HG03139 (cell line): Measurements from ENCODE around the gene KLHDC10.
"Not testable (repeated sequence)": the region's sequence is repeated elsewhere in the genome, so short reads cannot be mapped to it uniquely, and the experiment has no call there.

ENCODE experiments used
- ATAC-seq: cut with Tn5 transposase; IDR thresholded peaks from one replicate; pipeline ENCODE4 v1.9.1; 2021; ENCODE audit not compliant: unreplicated experiment

Gene KLHDC10

GRCh38 chr7:130069978-130070860 is at the start of gene KLHDC10:
KLHDC10 (plus strand) TSS chr7:130070534; CDS start chr7:130070644, 110 bp downstream.
- ATAC-seq = peak; percentile 95

- ATAC-seq = no peak
These were observed 49.1 kb upstream of the KLHDC10 start for GRCh38 chr7:130021105-130021834.

- ATAC-seq = no peak
These were observed 48.2 kb upstream of the KLHDC10 start for GRCh38 chr7:130022115-130022514.

- ATAC-seq = no peak
These were observed 47.6 kb upstream of the KLHDC10 start for GRCh38 chr7:130022623-130023175.

- no peak for ATAC-seq
These were observed 45.9 kb upstream of the KLHDC10 start for GRCh38 chr7:130024390-130024789.

GRCh38 chr7:130032698-130033097 is 37.6 kb upstream of the KLHDC10 start:
- no peak for ATAC-seq

- no peak for ATAC-seq
These were observed 32.6 kb upstream of the KLHDC10 start for GRCh38 chr7:130037703-130038102.

GRCh38 chr7:130040576-130040975 is 29.8 kb upstream of the KLHDC10 start:
- ATAC-seq = no peak

GRCh38 chr7:130047831-130048230 is 22.5 kb upstream of the KLHDC10 start:
- no peak for ATAC-seq

- no peak for ATAC-seq
These were observed 21.4 kb upstream of the KLHDC10 start for GRCh38 chr7:130048906-130049305.

GRCh38 chr7:130052250-130052649 is 18.1 kb upstream of the KLHDC10 start:
- not testable (repeated sequence) for ATAC-seq

GRCh38 chr7:130055198-130055597 is 15.1 kb upstream of the KLHDC10 start:
- not testable (repeated sequence) for ATAC-seq

- no peak for ATAC-seq
These were observed 8.1 kb upstream of the KLHDC10 start for GRCh38 chr7:130062246-130062645.

GRCh38 chr7:130063036-130063435 is 7.3 kb upstream of the KLHDC10 start:
- no peak for ATAC-seq

- not testable (repeated sequence) for ATAC-seq
These were observed 5.8 kb upstream of the KLHDC10 start for GRCh38 chr7:130064580-130064926.

- no peak for ATAC-seq
These were observed 4.7 kb upstream of the KLHDC10 start for GRCh38 chr7:130065500-130066152.

- no peak for ATAC-seq
These were observed 956 bp upstream of the KLHDC10 start for GRCh38 chr7:130069179-130069977.

- ATAC-seq = no peak
These were observed 708 bp downstream of the KLHDC10 start for GRCh38 chr7:130070861-130071622.

GRCh38 chr7:130071701-130072622 is 1.6 kb downstream of the KLHDC10 start:
- ATAC-seq = peak; percentile 37
